Measurements from ENCODE around the gene KIF1A. TPM values are rescaled to one million over a fixed set of nuclear protein-coding genes. Genes with fewer than 3 reads are reported as not detected.

KIF1A gene
- total and polyA plus RNA-seq, 2 donors: 1.2 to 5.2 TPM

GRCh38 chr2:240716130-240716798 is 103.8 kb downstream of the KIF1A start:
- Histone ChIP-seq H3K27ac (ENCODE audit: low read depth) (no peak overlapping the region), H3K4me1 (ENCODE audit: insufficient read depth) (no peaks in the 10 kb centered on the region), H3K4me3 (ENCODE audit: low read depth, low read length) (no peak overlapping the region), H3K36me3 (ENCODE audit: insufficient read depth) (no peaks in the 10 kb centered on the region)
- DNase-seq (ENCODE audit: extremely low spot score): no peak
- WGBS: 88% methylated on average over 23 of the region's 23 CpGs

GRCh38 chr2:240714747-240715725 is 105.0 kb downstream of the KIF1A start:
- no peaks in the 10 kb centered on the region for H3K36me3 ChIP-seq (ENCODE audit: insufficient read depth)
- 78% methylated on average over 23 of the region's 23 CpGs for WGBS

GRCh38 chr2:240713928-240714746 is 105.9 kb downstream of the KIF1A start:
- no peaks in the 10 kb centered on the region for H3K4me1 ChIP-seq (ENCODE audit: insufficient read depth)
- WGBS: 74% methylated on average over 26 of the region's 26 CpGs
- no peak for DNase-seq (ENCODE audit: extremely low spot score)
- H3K36me3 ChIP-seq (ENCODE audit: insufficient read depth): no peaks in the 10 kb centered on the region
- no peak overlapping the region for H3K27ac ChIP-seq (ENCODE audit: low read depth)
- H3K4me3 ChIP-seq (ENCODE audit: low read depth, low read length): no peak overlapping the region

More at GRCh38 chr2:240714747-240715725, 105.0 kb downstream of the KIF1A start:
- Histone ChIP-seq H3K4me1 (ENCODE audit: insufficient read depth) (no peaks in the 10 kb centered on the region), H3K27ac (ENCODE audit: low read depth) (no peak overlapping the region), H3K4me3 (ENCODE audit: low read depth, low read length) (no peak overlapping the region)
- DNase-seq (ENCODE audit: extremely low spot score): no peak

- H3K27ac ChIP-seq (ENCODE audit: low read depth): no peak overlapping the region
- H3K4me1 ChIP-seq (ENCODE audit: insufficient read depth): no peaks in the 10 kb centered on the region
- WGBS: 89% methylated on average over 25 of the region's 25 CpGs
- no peaks in the 10 kb centered on the region for H3K36me3 ChIP-seq (ENCODE audit: insufficient read depth)
- H3K4me3 ChIP-seq (ENCODE audit: low read depth, low read length): no peak overlapping the region
- no peak for DNase-seq (ENCODE audit: extremely low spot score)
These were observed 106.7 kb downstream of the KIF1A start for GRCh38 chr2:240713071-240713927.

GRCh38 chr2:240712121-240712520 is 107.9 kb downstream of the KIF1A start:
- Histone ChIP-seq H3K4me1 (ENCODE audit: insufficient read depth) (no peaks in the 10 kb centered on the region), H3K27ac (ENCODE audit: low read depth) (no peak overlapping the region), H3K4me3 (ENCODE audit: low read depth, low read length) (no peak overlapping the region), H3K36me3 (ENCODE audit: insufficient read depth) (no peaks in the 10 kb centered on the region)
- 90% methylated on average over 9 of the region's 9 CpGs for WGBS
- DNase-seq (ENCODE audit: extremely low spot score): no peak

- no peak for DNase-seq (ENCODE audit: extremely low spot score)
- H3K27ac ChIP-seq (ENCODE audit: low read depth): no peak overlapping the region
- no peak overlapping the region for H3K4me3 ChIP-seq (ENCODE audit: low read depth, low read length)
- 75% methylated on average over 5 of the region's 5 CpGs for whole genome bisulfite sequencing
- H3K4me1 ChIP-seq (ENCODE audit: insufficient read depth): no peaks in the 10 kb centered on the region
- no peaks in the 10 kb centered on the region for H3K36me3 ChIP-seq (ENCODE audit: insufficient read depth)
These were observed 108.3 kb downstream of the KIF1A start for GRCh38 chr2:240711701-240712100.

- no peak overlapping the region for H3K27ac ChIP-seq (ENCODE audit: low read depth)
- H3K36me3 ChIP-seq (ENCODE audit: insufficient read depth): no peaks in the 10 kb centered on the region
- no peak overlapping the region for H3K4me3 ChIP-seq (ENCODE audit: low read depth, low read length)
- DNase-seq (ENCODE audit: extremely low spot score): no peak
- 88% methylated on average over 9 of the region's 9 CpGs for WGBS
- no peaks in the 10 kb centered on the region for H3K4me1 ChIP-seq (ENCODE audit: insufficient read depth)
These were observed 108.7 kb downstream of the KIF1A start for GRCh38 chr2:240711296-240711695.

GRCh38 chr2:240708457-240708856 is 111.6 kb downstream of the KIF1A start:
- 75% methylated on average over 7 of the region's 7 CpGs for WGBS
- Histone ChIP-seq H3K36me3 (ENCODE audit: insufficient read depth) (no peaks in the 10 kb centered on the region), H3K27ac (ENCODE audit: low read depth) (no peak overlapping the region), H3K4me3 (ENCODE audit: low read depth, low read length) (no peak overlapping the region), H3K4me1 (ENCODE audit: insufficient read depth) (no peaks in the 10 kb centered on the region)
- no peak for DNase-seq (ENCODE audit: extremely low spot score)

GRCh38 chr2:240707821-240708220 is 112.2 kb downstream of the KIF1A start:
- 61% methylated on average over 10 of the region's 10 CpGs for WGBS
- no peak for DNase-seq (ENCODE audit: extremely low spot score)
- Histone ChIP-seq H3K4me1 (ENCODE audit: insufficient read depth) (no peaks in the 10 kb centered on the region), H3K36me3 (ENCODE audit: insufficient read depth) (no peaks in the 10 kb centered on the region), H3K4me3 (ENCODE audit: low read depth, low read length) (no peak overlapping the region), H3K27ac (ENCODE audit: low read depth) (no peak overlapping the region)

GRCh38 chr2:240707043-240707756 is 112.8 kb downstream of the KIF1A start:
- WGBS: 63% methylated on average over 15 of the region's 15 CpGs
- no peak for DNase-seq (ENCODE audit: extremely low spot score)
- Histone ChIP-seq H3K4me1 (ENCODE audit: insufficient read depth) (no peaks in the 10 kb centered on the region), H3K27ac (ENCODE audit: low read depth) (no peak overlapping the region), H3K4me3 (ENCODE audit: low read depth, low read length) (no peak overlapping the region), H3K36me3 (ENCODE audit: insufficient read depth) (no peaks in the 10 kb centered on the region)

GRCh38 chr2:240705204-240705791 is 114.7 kb downstream of the KIF1A start:
- H3K27ac ChIP-seq (ENCODE audit: low read depth): no peak overlapping the region
- no peaks in the 10 kb centered on the region for H3K4me1 ChIP-seq (ENCODE audit: insufficient read depth)
- no peak for DNase-seq (ENCODE audit: extremely low spot score)
- H3K4me3 ChIP-seq (ENCODE audit: low read depth, low read length): no peak overlapping the region
- WGBS: 63% methylated on average over 12 of the region's 12 CpGs
- no peaks in the 10 kb centered on the region for H3K36me3 ChIP-seq (ENCODE audit: insufficient read depth)

- Histone ChIP-seq H3K4me1 (ENCODE audit: insufficient read depth) (no peaks in the 10 kb centered on the region), H3K27ac (ENCODE audit: low read depth) (no peak overlapping the region), H3K36me3 (ENCODE audit: insufficient read depth) (no peaks in the 10 kb centered on the region), H3K4me3 (ENCODE audit: low read depth, low read length) (no peak overlapping the region)
- 68% methylated on average over 19 of the region's 19 CpGs for WGBS
- no peak for DNase-seq (ENCODE audit: extremely low spot score)
These were observed 115.4 kb downstream of the KIF1A start for GRCh38 chr2:240704651-240705050.

All from urinary bladder (tissue), 4 donors.